DND-41 (cell line): Measurements from ENCODE around the gene STK4.

Experiments used
- ATAC-seq: fragments of 200-7000 bp; cut with Tn5 transposase; 3 replicates; pipeline ENCODE4 v1.9.1; 2021; ENCODE audit warnings: low read depth; ENCODE audit not compliant: insufficient read depth
- DNase-seq: peaks from one replicate; pipeline ENCODE4 v3.0.0-alpha.2; 2020
- H2AFZ ChIP-seq: 2 replicates; pipeline ENCODE4 v1.6.0; 2012; ENCODE audit warnings: low read depth, low read length
- H3K27ac ChIP-seq: 2 replicates; pipeline ENCODE4 v1.5.1; 2012; ENCODE audit warnings: low read length, inconsistent platforms
- H3K27me3 ChIP-seq: fragments of 200-600 bp; sonication (generic); 2 replicates; pipeline ENCODE4 v1.6.0; 2012; ENCODE audit warnings: low read length, mild to moderate bottlenecking, inconsistent platforms; ENCODE audit not compliant: insufficient read depth, poor library complexity
- H3K36me3 ChIP-seq: 2 replicates; pipeline ENCODE4 v1.5.1; 2012; ENCODE audit warnings: low read length, inconsistent platforms; ENCODE audit not compliant: insufficient read depth
- H3K4me1 ChIP-seq: 2 replicates; pipeline ENCODE4 v1.5.1; 2012; ENCODE audit warnings: mild to moderate bottlenecking, low read length; ENCODE audit not compliant: insufficient read depth
- H3K4me2 ChIP-seq: 2 replicates; pipeline ENCODE4 v1.6.0; 2012; ENCODE audit warnings: mild to moderate bottlenecking, moderate library complexity, low read length, inconsistent platforms; ENCODE audit not compliant: insufficient read depth
- H3K4me3 ChIP-seq, 2 experiments: fragments of 200-600 bp in 1 of 2; shearing (Covaris generic) in 1 of 2; 2 replicates each; pipeline ENCODE4 v1.5.1; 2012 to 2016; ENCODE audit warnings: inconsistent platforms in 2 of 2, low read length in 2 of 2, mild to moderate bottlenecking in 2 of 2, low read depth in 1 of 2, moderate library complexity in 1 of 2
- H3K79me2 ChIP-seq: 2 replicates; pipeline ENCODE4 v1.6.0; 2012; ENCODE audit warnings: low read length, inconsistent platforms; ENCODE audit not compliant: insufficient read depth
- H3K9ac ChIP-seq: 2 replicates; pipeline ENCODE4 v1.6.0; 2012; ENCODE audit warnings: low read depth, mild to moderate bottlenecking, inconsistent platforms, low read length, moderate library complexity
- H3K9me3 ChIP-seq: 2 replicates; pipeline ENCODE4 v1.5.1; 2012; ENCODE audit warnings: low read length, moderate library complexity, mild to moderate bottlenecking, inconsistent platforms; ENCODE audit not compliant: insufficient read depth, severe bottlenecking
- H4K20me1 ChIP-seq: 2 replicates; pipeline ENCODE4 v1.6.0; 2012; ENCODE audit warnings: low read length; ENCODE audit not compliant: insufficient read depth
- EZH2 ChIP-seq: IDR thresholded peaks from 3 replicates; pipeline ENCODE4 v1.6.1; 2012; ENCODE audit warnings: borderline replicate concordance, low read depth, mild to moderate bottlenecking, moderate library complexity, low read length, inconsistent platforms; ENCODE audit not compliant: severe bottlenecking
- TF ChIP-seq, protein P1 (sequence below): IDR thresholded peaks from 2 replicates; pipeline ENCODE4 v1.5.1; 2012; ENCODE audit warnings: borderline replicate concordance, low read length, moderate library complexity, mild to moderate bottlenecking; ENCODE audit not compliant: poor library complexity, severe bottlenecking; ENCODE audit errors: extremely low read depth

Gene STK4

DNA sequence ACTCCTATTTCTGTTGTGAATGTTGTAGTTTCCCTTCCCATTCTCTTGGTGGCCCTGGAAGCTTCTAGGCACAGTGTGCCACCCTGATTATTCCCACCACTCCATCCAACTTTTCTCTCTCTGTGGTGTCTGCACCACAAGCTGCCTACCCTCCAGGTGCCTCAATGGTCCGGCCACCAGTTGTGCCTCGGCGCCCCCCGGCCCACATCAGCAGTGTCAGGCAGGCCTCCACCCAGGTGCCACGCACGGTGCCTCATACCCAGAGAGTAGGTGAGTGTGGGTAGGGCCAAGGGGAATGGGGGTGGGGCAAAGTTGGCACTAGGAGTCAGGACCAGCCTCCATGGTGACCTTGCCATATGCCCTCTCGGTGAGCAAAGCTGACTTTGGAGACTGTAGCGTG is 33.4 kb upstream of the STK4 start:
- no peaks in the 10 kb centered on the region for H3K27me3 ChIP-seq
- no peak for TF ChIP-seq EZH2
- TF ChIP-seq, protein P1, sequence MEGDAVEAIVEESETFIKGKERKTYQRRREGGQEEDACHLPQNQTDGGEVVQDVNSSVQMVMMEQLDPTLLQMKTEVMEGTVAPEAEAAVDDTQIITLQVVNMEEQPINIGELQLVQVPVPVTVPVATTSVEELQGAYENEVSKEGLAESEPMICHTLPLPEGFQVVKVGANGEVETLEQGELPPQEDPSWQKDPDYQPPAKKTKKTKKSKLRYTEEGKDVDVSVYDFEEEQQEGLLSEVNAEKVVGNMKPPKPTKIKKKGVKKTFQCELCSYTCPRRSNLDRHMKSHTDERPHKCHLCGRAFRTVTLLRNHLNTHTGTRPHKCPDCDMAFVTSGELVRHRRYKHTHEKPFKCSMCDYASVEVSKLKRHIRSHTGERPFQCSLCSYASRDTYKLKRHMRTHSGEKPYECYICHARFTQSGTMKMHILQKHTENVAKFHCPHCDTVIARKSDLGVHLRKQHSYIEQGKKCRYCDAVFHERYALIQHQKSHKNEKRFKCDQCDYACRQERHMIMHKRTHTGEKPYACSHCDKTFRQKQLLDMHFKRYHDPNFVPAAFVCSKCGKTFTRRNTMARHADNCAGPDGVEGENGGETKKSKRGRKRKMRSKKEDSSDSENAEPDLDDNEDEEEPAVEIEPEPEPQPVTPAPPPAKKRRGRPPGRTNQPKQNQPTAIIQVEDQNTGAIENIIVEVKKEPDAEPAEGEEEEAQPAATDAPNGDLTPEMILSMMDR: no peak
- no peaks in the 10 kb centered on the region for H3K4me1 ChIP-seq
- peaks cover 6% of the 10 kb centered on the region; the same call in 1 of the 2 replicates for H4K20me1 ChIP-seq
- H3K4me2 ChIP-seq: no peak overlapping the region
- no peak overlapping the region for H3K9ac ChIP-seq
- H2AFZ ChIP-seq: no peak overlapping the region
- H3K9me3 ChIP-seq: no peaks in the 10 kb centered on the region
- peaks cover 58% of the 10 kb centered on the region for H3K36me3 ChIP-seq
- no peak overlapping the region for H3K27ac ChIP-seq
- no peaks in the 10 kb centered on the region for H3K79me2 ChIP-seq
- DNase-seq: no peak
- H3K4me3 ChIP-seq: no peak overlapping the region
- no peak for ATAC-seq

- no peak for DNase-seq
These were observed 29.8 kb upstream of the STK4 start for GRCh38 chr20:44936510-44936909.

DNA sequence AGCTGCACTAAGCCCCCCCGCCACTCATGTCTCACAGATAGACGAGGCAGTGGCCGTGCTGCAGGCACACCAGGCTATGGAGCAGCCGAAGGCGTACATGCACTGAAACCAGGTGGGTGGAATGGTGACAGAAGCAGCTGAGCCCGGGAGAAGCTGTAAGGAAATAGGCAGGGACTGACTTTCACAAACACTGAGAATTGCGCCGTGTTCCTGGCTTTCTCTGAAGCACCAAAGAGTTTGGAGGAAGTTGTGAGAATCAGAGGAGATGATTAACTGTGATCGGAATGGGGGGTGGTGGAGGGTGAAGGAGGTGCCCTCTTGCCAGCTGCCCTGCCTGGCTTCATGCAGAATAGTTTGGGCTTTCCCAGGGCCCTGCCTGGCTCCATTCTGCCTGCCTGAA is 27.7 kb upstream of the STK4 start:
- no peaks in the 10 kb centered on the region for H3K27me3 ChIP-seq
- no peaks in the 10 kb centered on the region for H3K4me1 ChIP-seq
- ATAC-seq (no peak), DNase-seq (no peak)
- no peak overlapping the region for H3K9ac ChIP-seq
- H4K20me1 ChIP-seq: peaks cover 28% of the 10 kb centered on the region
- no peak overlapping the region for H2AFZ ChIP-seq
- H3K79me2 ChIP-seq: no peaks in the 10 kb centered on the region
- H3K9me3 ChIP-seq: no peaks in the 10 kb centered on the region
- no peak overlapping the region for H3K4me3 ChIP-seq
- peaks cover 83% of the 10 kb centered on the region for H3K36me3 ChIP-seq
- no peak overlapping the region for H3K27ac ChIP-seq
- TF ChIP-seq EZH2: no peak
- TF ChIP-seq, protein P1: no peak
- no peak overlapping the region for H3K4me2 ChIP-seq

More at GRCh38 chr20:44936510-44936909, 29.8 kb upstream of the STK4 start:
- H3K4me3 ChIP-seq: no peak overlapping the region
- peaks cover 79% of the 10 kb centered on the region for H3K36me3 ChIP-seq
- no peaks in the 10 kb centered on the region for H3K27me3 ChIP-seq
- peaks cover 15% of the 10 kb centered on the region for H4K20me1 ChIP-seq
- H3K4me2 ChIP-seq: no peak overlapping the region
- H3K4me1 ChIP-seq: no peaks in the 10 kb centered on the region
- no peak overlapping the region for H3K9ac ChIP-seq
- no peaks in the 10 kb centered on the region for H3K9me3 ChIP-seq
- TF ChIP-seq, protein P1: no peak
- no peak for TF ChIP-seq EZH2
- H2AFZ ChIP-seq: no peak overlapping the region
- no peak for ATAC-seq
- no peaks in the 10 kb centered on the region for H3K79me2 ChIP-seq
- no peak overlapping the region for H3K27ac ChIP-seq

- Histone ChIP-seq H3K27ac (no peak overlapping the region), H3K79me2 (no peaks in the 10 kb centered on the region), H3K9ac (no peak overlapping the region), H3K4me1 (no peaks in the 10 kb centered on the region), H3K4me2 (no peak overlapping the region), H4K20me1 (peaks cover 28% of the 10 kb centered on the region), H3K36me3 (peaks cover 93% of the 10 kb centered on the region), H3K27me3 (no peaks in the 10 kb centered on the region), H3K4me3 (no peak overlapping the region), H2AFZ (no peak overlapping the region), H3K9me3 (no peaks in the 10 kb centered on the region)
- ATAC-seq (peak; percentile 8; the same call in 1 of the 3 replicates), DNase-seq (no peak)
- no peak for TF ChIP-seq EZH2
- TF ChIP-seq, protein P1: no peak
These were observed 25.1 kb upstream of the STK4 start for GRCh38 chr20:44941120-44941691.
